Mesothelial cell of epicardium (in vitro differentiated cells): ENCODE data around the gene MRPS30. TPM values are rescaled to one million over a fixed set of nuclear protein-coding genes. Genes with fewer than 3 reads are reported as not detected.
A peak's percentile ranks its signal among the peaks of the same experiment; 100 is the strongest.
"Not testable (repeated sequence)": the region's sequence is repeated elsewhere in the genome, so short reads cannot be mapped to it uniquely, and the experiment has no call there.

ENCODE experiments used
- DNase-seq, 2 experiments: peaks; one replicate each; pipeline ENCODE4 v3.0.0; 2021; ENCODE audit warnings: low spot score in 2 of 2; ENCODE audit not compliant: unreplicated experiment in 2 of 2
- H3K27ac Mint-ChIP-seq: 2 replicates; pipeline ENCODE4 v1.8.0; 2021; ENCODE audit warnings: mixed read lengths
- H3K27me3 Mint-ChIP-seq: 2 replicates; pipeline ENCODE4 v1.8.0; 2021; ENCODE audit warnings: low read depth, mixed read lengths
- H3K36me3 Mint-ChIP-seq: 2 replicates; pipeline ENCODE4 v1.8.0; 2021; ENCODE audit warnings: mixed read lengths
- H3K4me1 Mint-ChIP-seq: 2 replicates; pipeline ENCODE4 v1.8.0; 2021; ENCODE audit warnings: mixed read lengths
- H3K4me3 Mint-ChIP-seq: 2 replicates; pipeline ENCODE4 v1.8.0; 2021; ENCODE audit warnings: mild to moderate bottlenecking, moderate library complexity, mixed read lengths
- H3K9me3 Mint-ChIP-seq: 2 replicates; pipeline ENCODE4 v1.8.0; 2021; ENCODE audit warnings: mixed read lengths
- CTCF ChIP-seq: fragments of 200-600 bp; sonication (generic); IDR thresholded peaks from one replicate; pipeline ENCODE4 v1.5.0; 2021; ENCODE audit warnings: antibody characterized with exemption; ENCODE audit not compliant: unreplicated experiment
- total RNA-seq: library from RNA; stranded (reverse); gene quantifications from 3 replicates; pipeline ENCODE4 v1.2.1, GENCODE V29; 2021

The MRPS30 gene
- total RNA-seq, 1 donor from 2014 or later: 45.4 TPM

DNA sequence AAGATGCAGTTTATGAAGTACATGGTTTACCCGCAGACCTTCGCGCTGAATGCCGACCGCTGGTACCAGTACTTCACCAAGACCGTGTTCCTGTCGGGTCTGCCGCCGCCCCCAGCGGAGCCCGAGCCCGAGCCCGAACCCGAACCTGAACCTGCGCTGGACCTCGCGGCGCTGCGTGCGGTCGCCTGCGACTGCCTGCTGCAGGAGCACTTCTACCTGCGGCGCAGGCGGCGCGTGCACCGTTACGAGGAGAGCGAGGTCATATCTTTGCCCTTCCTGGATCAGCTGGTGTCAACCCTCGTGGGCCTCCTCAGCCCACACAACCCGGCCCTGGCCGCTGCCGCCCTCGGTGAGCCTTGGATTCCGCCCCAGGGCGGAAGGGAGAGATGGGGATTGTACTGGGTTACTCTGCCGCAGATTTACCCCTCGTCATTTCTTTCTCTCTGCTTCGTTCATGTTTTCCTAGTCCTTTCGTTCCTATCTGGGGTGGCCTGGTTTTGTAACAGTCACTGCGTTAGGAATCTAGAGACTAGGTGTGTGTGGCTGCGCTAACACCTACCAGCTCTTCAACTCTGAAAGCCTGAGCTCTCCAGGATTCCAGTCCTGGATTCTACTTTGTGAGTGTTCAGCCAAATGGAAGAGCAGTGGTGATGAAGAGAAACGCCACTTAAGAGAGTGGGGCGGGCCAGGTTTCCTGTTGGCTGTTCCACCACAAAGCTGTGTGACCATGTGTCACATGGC is 638 bp downstream of the MRPS30 start:
- peak overlapping the region; percentile 98 for H3K27ac Mint-ChIP-seq
- H3K9me3 Mint-ChIP-seq: no peaks in the 10 kb centered on the region
- H3K36me3 Mint-ChIP-seq: peaks cover 7% of the 10 kb centered on the region
- H3K27me3 Mint-ChIP-seq: no peaks in the 10 kb centered on the region
- peaks cover 25% of the 10 kb centered on the region for H3K4me1 Mint-ChIP-seq
- no peak for TF ChIP-seq CTCF
- peak overlapping the region; percentile 98 for H3K4me3 Mint-ChIP-seq
- peak; percentile 25 to 37 for DNase-seq

DNA sequence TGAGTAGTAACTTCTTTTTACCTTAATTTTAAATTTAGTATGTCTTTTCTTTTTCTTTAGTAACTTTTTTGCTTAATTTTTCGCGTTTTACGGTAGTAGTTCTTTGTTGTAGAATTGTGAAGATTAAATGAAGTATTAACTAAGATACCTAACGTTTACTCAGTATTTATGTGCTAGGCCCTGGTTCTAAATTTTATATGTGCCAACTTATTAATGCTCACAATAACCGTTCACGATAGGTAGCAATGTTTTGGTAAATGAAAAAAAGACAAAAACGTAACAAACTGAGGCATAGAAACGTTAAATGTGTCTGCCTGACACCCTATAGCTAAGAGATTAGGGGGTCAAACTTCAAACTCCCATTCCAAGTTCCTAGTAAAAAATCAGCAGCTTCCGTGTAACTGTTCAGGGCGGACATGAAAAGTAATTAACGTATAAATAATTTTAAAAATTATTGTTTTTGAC is 1.2 kb downstream of the MRPS30 start:
- DNase-seq: no peak
- H3K4me3 Mint-ChIP-seq: peak overlapping the region; percentile 98
- H3K9me3 Mint-ChIP-seq: no peaks in the 10 kb centered on the region
- H3K27me3 Mint-ChIP-seq: no peaks in the 10 kb centered on the region
- H3K4me1 Mint-ChIP-seq: peaks cover 25% of the 10 kb centered on the region
- no peak for TF ChIP-seq CTCF
- H3K36me3 Mint-ChIP-seq: peaks cover 12% of the 10 kb centered on the region
- peak overlapping the region; percentile 98 for H3K27ac Mint-ChIP-seq

GRCh38 chr5:44814761-44815160 is 6.0 kb downstream of the MRPS30 start:
- no peak for DNase-seq
- TF ChIP-seq CTCF: no peak
- Mint-ChIP-seq H3K27me3 (no peaks in the 10 kb centered on the region), H3K4me3 (no peak overlapping the region), H3K27ac (no peak overlapping the region), H3K9me3 (no peaks in the 10 kb centered on the region), H3K4me1 (peaks cover 18% of the 10 kb centered on the region), H3K36me3 (peaks cover 19% of the 10 kb centered on the region)

DNA sequence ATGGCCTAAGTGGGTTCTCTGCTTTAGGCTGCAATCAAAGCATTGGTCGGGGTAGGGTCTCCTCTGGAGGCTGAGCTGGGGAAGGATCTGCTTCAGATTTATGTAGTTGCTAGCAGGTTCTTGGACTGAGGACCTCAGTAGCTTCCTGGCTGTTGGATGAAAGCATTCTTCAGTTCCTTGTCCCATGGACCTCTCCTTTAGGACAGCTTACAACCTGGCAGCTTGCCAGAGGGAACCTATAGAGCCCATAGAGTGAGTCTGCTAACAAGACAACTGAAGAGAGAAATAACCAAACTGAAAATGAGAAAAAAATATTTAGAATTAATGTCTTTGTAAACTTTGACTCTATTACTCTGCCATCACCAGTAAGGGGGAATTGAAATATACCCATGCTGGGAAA is 12.4 kb downstream of the MRPS30 start:
- no peak for TF ChIP-seq CTCF
- Mint-ChIP-seq H3K27ac (no peak overlapping the region), H3K4me3 (no peak overlapping the region), H3K9me3 (peaks cover 3% of the 10 kb centered on the region), H3K4me1 (no peaks in the 10 kb centered on the region), H3K27me3 (no peaks in the 10 kb centered on the region), H3K36me3 (peaks cover 20% of the 10 kb centered on the region)
- no peak for DNase-seq

DNA sequence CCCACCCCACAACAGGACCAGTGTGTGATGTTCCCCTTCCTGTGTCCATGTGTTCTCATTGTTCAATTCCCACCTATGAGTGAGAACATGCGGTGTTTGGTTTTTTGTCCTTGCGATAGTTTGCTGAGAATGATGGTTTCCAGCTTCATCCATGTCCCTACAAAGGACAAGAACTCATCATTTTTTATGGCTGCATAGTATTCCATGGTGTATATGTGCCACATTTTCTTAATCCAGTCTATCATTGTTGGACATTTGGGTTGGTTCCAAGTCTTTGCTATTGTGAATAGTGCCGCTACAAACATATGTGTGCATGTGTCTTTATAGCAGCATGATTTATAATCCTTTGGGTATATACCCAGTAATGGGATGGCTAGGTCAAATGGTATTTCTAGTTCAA is 15.9 kb downstream of the MRPS30 start:
- not testable (repeated sequence) for H3K4me1 Mint-ChIP-seq, H3K4me3 Mint-ChIP-seq, DNase-seq, H3K27ac Mint-ChIP-seq, H3K9me3 Mint-ChIP-seq, H3K27me3 Mint-ChIP-seq
- peaks cover 14% of the 10 kb centered on the region for H3K36me3 Mint-ChIP-seq

- H3K27me3 Mint-ChIP-seq: no peaks in the 10 kb centered on the region
- peaks cover 4% of the 10 kb centered on the region for H3K36me3 Mint-ChIP-seq
- no peak overlapping the region for H3K27ac Mint-ChIP-seq
- no peak for TF ChIP-seq CTCF
- no peak for DNase-seq
- peaks cover 3% of the 10 kb centered on the region for H3K9me3 Mint-ChIP-seq
- H3K4me3 Mint-ChIP-seq: no peak overlapping the region
- no peaks in the 10 kb centered on the region for H3K4me1 Mint-ChIP-seq
Measured at GRCh38 chr5:44827681-44828080, 18.9 kb downstream of the MRPS30 start.
